CD14-positive monocyte (primary cell): ENCODE results near the gene TGFB2. TPM values are rescaled to one million over a fixed set of nuclear protein-coding genes. Genes with fewer than 3 reads are reported as not detected.

ENCODE experiments used
- DNase-seq, 3 donors: peaks; one replicate each; pipeline ENCODE4 v3.0.0-alpha.2; 2011 to 2022
- H2AFZ ChIP-seq: 2 replicates; pipeline ENCODE4 v1.6.0; 2012; ENCODE audit warnings: mild to moderate bottlenecking, low read depth, low read length, inconsistent platforms; ENCODE audit not compliant: insufficient read depth, poor library complexity, severe bottlenecking
- H3K27ac ChIP-seq, 2 donors: 1 replicate in 1 of 2; 2 replicates in 1 of 2; pipeline ENCODE4 v1.5.1; 2012 to 2013; ENCODE audit warnings: low read length in 2 of 2, control low read depth in 1 of 2, inconsistent platforms in 1 of 2, low read depth in 1 of 2, mild to moderate bottlenecking in 1 of 2
- H3K27me3 ChIP-seq, 2 donors: one replicate each; pipeline versions ENCODE4 v1.6.0 to v1.6.1; 2011 to 2013; ENCODE audit warnings: low read length in 2 of 2; ENCODE audit not compliant: control insufficient read depth in 2 of 2, insufficient read depth in 2 of 2
- H3K36me3 ChIP-seq, 2 donors: replicated peaks in 1 of 2; 1 replicate in 1 of 2; 2 replicates in 1 of 2; pipeline versions ENCODE4 v1.5.1 to v1.6.1; 2012 to 2013; ENCODE audit warnings: low read length in 2 of 2, control low read depth in 1 of 2, inconsistent platforms in 1 of 2, mild to moderate bottlenecking in 1 of 2; ENCODE audit not compliant: insufficient read depth in 2 of 2, control insufficient read depth in 1 of 2
- H3K4me1 ChIP-seq, 2 donors: 1 replicate in 1 of 2; 2 replicates in 1 of 2; pipeline versions ENCODE4 v1.5.1 to v1.6.1; 2012 to 2013; ENCODE audit warnings: low read length in 2 of 2, control low read depth in 1 of 2, inconsistent platforms in 1 of 2, mild to moderate bottlenecking in 1 of 2, moderate library complexity in 1 of 2; ENCODE audit not compliant: insufficient read depth in 2 of 2, control insufficient read depth in 1 of 2
- H3K4me2 ChIP-seq: replicated peaks from 2 replicates; pipeline ENCODE3; 2012; ENCODE audit warnings: low read length, moderate library complexity, mild to moderate bottlenecking; ENCODE audit not compliant: poor library complexity, severe bottlenecking; ENCODE audit errors: extremely low read depth
- H3K4me3 ChIP-seq, 3 experiments: fragments of 200-600 bp in 1 of 3; sonication (generic) in 1 of 3; replicated peaks in 1 of 3; 1 replicate in 2 of 3; 2 replicates in 1 of 3; pipeline ENCODE4 v1.5.1; 2011 to 2013; ENCODE audit warnings: low read length in 3 of 3, mild to moderate bottlenecking in 3 of 3, control low read depth in 2 of 3, low read depth in 2 of 3, inconsistent platforms in 1 of 3, moderate library complexity in 1 of 3
- H3K79me2 ChIP-seq: 2 replicates; pipeline ENCODE4 v1.6.0; 2012; ENCODE audit warnings: mild to moderate bottlenecking, control low read depth, inconsistent platforms, low read length, moderate library complexity; ENCODE audit not compliant: insufficient read depth
- H3K9ac ChIP-seq: 2 replicates; pipeline ENCODE4 v1.6.0; 2017; ENCODE audit warnings: low read length, mild to moderate bottlenecking; ENCODE audit not compliant: insufficient read depth, poor library complexity, severe bottlenecking
- H3K9me3 ChIP-seq, 2 donors: replicated peaks in 1 of 2; 1 replicate in 1 of 2; 2 replicates in 1 of 2; pipeline versions ENCODE4 v1.5.1 to v1.6.1; 2012 to 2013; ENCODE audit warnings: low read length in 2 of 2, control low read depth in 1 of 2; ENCODE audit not compliant: control insufficient read depth in 1 of 2, insufficient read depth in 1 of 2
- H4K20me1 ChIP-seq: 2 replicates; pipeline ENCODE4 v1.6.0; 2012; ENCODE audit warnings: mild to moderate bottlenecking, low read length, control low read depth, moderate library complexity; ENCODE audit not compliant: insufficient read depth
- H3K27ac Mint-ChIP-seq, 7 donors: one replicate each; pipeline ENCODE4 v1.8.0; 2020; ENCODE audit warnings: mild to moderate bottlenecking in 7 of 7, mixed read lengths in 7 of 7, moderate library complexity in 6 of 7, inconsistent platforms in 2 of 7
- H3K27me3 Mint-ChIP-seq, 3 donors: one replicate each; pipeline ENCODE4 v1.8.0; 2021 to 2022; ENCODE audit warnings: low read depth in 3 of 3, mild to moderate bottlenecking in 3 of 3, mixed read lengths in 3 of 3, moderate library complexity in 3 of 3, inconsistent platforms in 1 of 3
- H3K36me3 Mint-ChIP-seq, 2 donors: one replicate each; pipeline ENCODE4 v1.8.0; 2020; ENCODE audit warnings: mixed read lengths in 2 of 2, inconsistent platforms in 1 of 2, mild to moderate bottlenecking in 1 of 2
- H3K4me1 Mint-ChIP-seq: one replicate; pipeline ENCODE4 v1.8.0; 2020; ENCODE audit warnings: mild to moderate bottlenecking, mixed read lengths
- H3K4me3 Mint-ChIP-seq, 2 donors: one replicate each; pipeline ENCODE4 v1.8.0; 2020; ENCODE audit warnings: mild to moderate bottlenecking in 2 of 2, mixed read lengths in 2 of 2, moderate library complexity in 1 of 2
- H3K9me3 Mint-ChIP-seq, 7 donors: one replicate each; pipeline ENCODE4 v1.8.0; 2020 to 2022; ENCODE audit warnings: mixed read lengths in 7 of 7, mild to moderate bottlenecking in 6 of 7, moderate library complexity in 6 of 7, inconsistent platforms in 2 of 7
- CTCF ChIP-seq: fragments of 200-600 bp; IDR thresholded peaks from one replicate; pipeline ENCODE4 v1.8.0; 2022; ENCODE audit warnings: antibody characterized with exemption, mild to moderate bottlenecking
- WGBS: methylation state at CpG from one replicate; pipeline ENCODE4 v1.1.5; 2013; ENCODE audit warnings: missing lambda C conversion rate; ENCODE audit not compliant: insufficient coverage; 5-methylcytosine and 5-hydroxymethylcytosine counted together
- intact Hi-C, 2 donors: fragments of 100-400 bp; cut with micrococcal nuclease; formaldehyde crosslinking; loops; one replicate each; pipeline versions ENCODE4 v1.15.0 to v1.15.1; 2023
- polyA plus RNA-seq, 3 donors: library from polyadenylated mRNA; depleted of rRNA in 1 of 3; unstranded in 2 of 3; stranded (reverse) in 1 of 3; fragments of 300-500 nt in 2 of 3; fragments of >200 nt in 1 of 3; fragmentation: Illumina TruSeq in 2 of 3; gene quantifications; 1 replicate in 2 of 3; 2 replicates in 1 of 3; pipeline ENCODE4 v1.2.3, GENCODE V29; 2012 to 2021
- small RNA-seq: library from RNA; depleted of rRNA; stranded (forward); fragments of <200 nt; gene quantifications from one replicate; pipeline ENCODE3, GENCODE V24; 2012; ENCODE audit warnings: low read depth; ENCODE audit not compliant: insufficient read length

The TGFB2 gene
- polyA plus RNA-seq, 3 donors = 0.01 TPM; not detected in 2

GRCh38 chr1:218493986-218494385 lies 148.8 kb downstream of the TGFB2 start:
- Mint-ChIP-seq H3K36me3 (no peaks in the 10 kb centered on the region), H3K27ac (no peak overlapping the region), H3K4me3 (no peak overlapping the region), H3K27me3 (peaks cover 1 to 6% (median 5%) of the 10 kb centered on the region in 3 donors), H3K9me3 (peaks cover 0 to 2% (median 0%) of the 10 kb centered on the region in 7 donors), H3K4me1 (peaks cover 9% of the 10 kb centered on the region)
- H3K79me2 ChIP-seq = no peaks in the 10 kb centered on the region
- no peak overlapping the region for H2AFZ ChIP-seq
- intact Hi-C loops = no loop called here
- H4K20me1 ChIP-seq = no peaks in the 10 kb centered on the region
- H3K9me3 ChIP-seq = no peaks in the 10 kb centered on the region
- peaks cover 7% of the 10 kb centered on the region in 2 donors for H3K4me1 ChIP-seq
- no peak overlapping the region for H3K4me3 ChIP-seq
- H3K4me2 ChIP-seq = no peak overlapping the region
- no peak overlapping the region for H3K9ac ChIP-seq
- H3K36me3 ChIP-seq = no peaks in the 10 kb centered on the region
- H3K27me3 ChIP-seq = peaks cover 0 to 4% of the 10 kb centered on the region in 2 donors
- no peak for TF ChIP-seq CTCF
- no peak for DNase-seq
- WGBS = no CpG with 5 or more reads among the region's 2 CpGs
- no peak overlapping the region for H3K27ac ChIP-seq

Small RNA genes within 50 kb of the gene (small RNA-seq; reads per million reads assigned to genes)
- gene AC096638.1 = not detected

Other genes with a start within 250 kb of the TGFB2 start
- gene RRP15, start 60.0 kb upstream of the TGFB2 start, polyA plus RNA-seq = 1 to 10 TPM in 2 of 3 donors, under 1 TPM in 1; 0.81 to 7.6 (median 4.6) TPM